GM21390 (cell line): ENCODE measurements around the gene COPA.
"Not testable (repeated sequence)": the region's sequence is repeated elsewhere in the genome, so short reads cannot be mapped to it uniquely, and the experiment has no call there.

ENCODE experiments used
- ATAC-seq: cut with Tn5 transposase; IDR thresholded peaks from one replicate; pipeline ENCODE4 v1.9.1; 2021; ENCODE audit not compliant: unreplicated experiment

The COPA gene

DNA sequence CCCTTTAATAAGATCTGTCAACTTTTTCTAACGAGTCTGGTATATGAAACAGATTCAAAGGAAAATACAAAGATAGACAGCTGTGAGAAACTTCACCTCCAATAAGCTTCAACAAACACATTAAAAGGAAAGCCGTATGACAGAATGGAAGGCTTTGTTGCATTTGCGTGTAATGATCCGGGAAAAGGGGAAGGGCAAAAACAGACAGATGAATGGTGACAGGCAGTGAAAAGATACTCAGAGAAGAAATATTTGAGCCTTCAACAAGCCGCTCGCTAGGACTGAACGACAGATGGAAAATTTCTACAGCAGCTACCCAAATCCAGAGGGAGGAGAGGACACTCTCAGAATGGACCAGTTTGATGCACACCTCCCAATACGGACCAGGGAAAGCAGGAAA lies 14.9 kb downstream of the COPA start:
- ATAC-seq: no peak

DNA sequence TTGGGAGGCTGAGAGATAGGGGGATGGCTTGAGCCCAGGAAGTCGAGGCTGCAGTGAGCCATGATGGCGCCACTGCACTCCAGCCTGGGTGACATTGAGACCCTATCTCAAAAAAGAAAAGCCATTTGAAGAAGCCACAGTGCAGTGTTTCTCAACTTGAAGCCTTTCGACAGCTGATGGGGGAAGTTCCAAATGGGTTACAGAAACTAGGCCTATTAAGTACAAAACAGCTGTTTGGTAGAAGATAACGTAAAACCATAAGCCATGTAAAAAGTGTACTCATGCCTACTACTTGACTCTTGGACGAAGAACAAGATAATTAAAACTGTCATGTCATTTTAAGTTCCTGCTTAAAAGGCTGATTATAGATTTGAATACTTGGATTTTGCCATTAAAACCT lies 16.6 kb downstream of the COPA start:
- no peak for ATAC-seq

DNA sequence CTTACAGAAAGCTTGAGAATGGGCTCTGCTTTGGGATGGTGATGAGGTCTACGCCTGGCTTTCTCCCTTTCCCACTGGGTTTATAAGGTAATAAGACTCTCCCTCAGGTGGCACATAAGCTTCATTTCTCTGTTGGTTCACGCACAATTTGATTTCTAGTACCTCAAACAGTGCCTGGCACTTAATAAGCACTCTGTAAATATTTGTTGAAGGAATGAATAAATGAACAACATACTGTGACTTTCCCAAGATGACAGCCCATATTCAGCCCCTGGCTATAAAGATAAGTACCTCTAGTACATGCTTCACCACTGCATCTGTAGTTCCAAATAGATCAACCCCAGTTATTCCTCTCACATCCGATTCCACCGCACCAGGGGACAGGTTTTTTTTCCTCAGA lies 17.8 kb downstream of the COPA start:
- ATAC-seq: no peak

DNA sequence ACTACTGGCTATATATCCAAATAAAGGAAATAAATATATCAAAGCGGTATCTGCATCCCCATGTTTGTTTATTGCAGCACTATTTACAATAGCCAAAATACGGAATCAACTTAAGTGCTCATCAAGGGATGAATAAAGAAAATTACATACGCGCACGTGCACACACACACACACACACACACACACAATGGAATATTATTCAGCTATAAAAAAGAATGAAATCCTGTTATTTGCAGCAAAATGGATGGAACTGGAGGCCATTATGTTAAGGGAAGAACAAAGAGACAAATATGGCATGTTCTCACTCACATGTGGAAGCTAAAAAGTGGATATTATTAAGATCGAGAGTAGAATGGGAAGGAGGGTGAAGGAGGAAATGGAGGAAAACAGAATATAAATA lies 20.2 kb downstream of the COPA start:
- ATAC-seq: no peak

DNA sequence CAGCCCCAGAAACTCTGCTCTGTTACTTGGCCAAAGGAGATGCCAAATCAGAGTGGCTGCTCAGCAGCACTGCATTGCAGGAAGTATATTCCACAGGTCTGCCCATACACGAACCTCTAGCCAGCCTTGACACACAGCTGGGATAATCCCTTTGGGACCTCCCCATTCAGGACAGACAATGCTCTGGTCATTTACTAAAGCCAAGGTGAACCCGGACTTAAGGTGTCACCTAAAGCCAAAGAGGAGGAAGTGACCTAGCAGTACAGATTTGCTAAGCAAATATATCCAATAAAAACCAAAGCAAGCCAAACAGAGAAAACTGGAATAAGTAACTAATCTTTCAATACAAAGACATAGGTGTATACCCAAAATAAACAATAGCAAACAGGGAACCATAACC lies 27.7 kb downstream of the COPA start:
- no peak for ATAC-seq

DNA sequence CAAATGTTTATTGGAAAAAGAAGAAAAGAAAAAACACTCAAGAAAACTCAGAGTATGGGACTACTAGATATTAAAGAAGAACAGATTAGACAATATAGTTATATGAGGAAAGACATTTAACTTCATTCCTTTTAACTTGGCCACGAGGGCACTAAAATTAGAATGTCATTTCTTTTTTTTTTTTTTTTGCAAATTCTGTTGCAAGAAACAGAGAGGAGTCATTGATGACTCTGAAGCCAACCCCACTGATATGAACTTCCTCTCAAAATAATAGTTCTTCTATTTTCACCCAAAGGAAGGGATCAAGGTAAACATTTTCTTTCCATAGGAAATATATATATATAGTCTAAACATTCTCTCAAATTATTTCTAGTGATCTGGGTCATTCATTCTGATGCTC lies 33.5 kb downstream of the COPA start:
- ATAC-seq: no peak

DNA sequence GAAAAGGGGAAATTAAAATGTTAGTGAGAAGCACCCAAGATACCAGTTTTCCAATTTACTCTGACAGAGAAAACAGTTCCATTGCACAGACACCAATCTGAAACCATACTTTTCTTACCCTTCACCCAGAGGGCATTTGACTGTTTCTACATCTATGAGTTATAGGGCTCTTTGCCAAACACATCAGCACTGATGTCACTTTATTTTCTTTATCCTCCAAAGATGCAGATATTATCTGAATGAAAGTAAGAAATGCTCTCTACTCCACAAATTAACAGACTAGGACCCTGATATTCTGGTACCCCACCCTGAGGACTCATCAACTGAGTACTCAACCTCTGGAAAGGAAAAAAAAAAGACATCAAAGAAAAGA lies 33.9 kb downstream of the COPA start:
- ATAC-seq: no peak

DNA sequence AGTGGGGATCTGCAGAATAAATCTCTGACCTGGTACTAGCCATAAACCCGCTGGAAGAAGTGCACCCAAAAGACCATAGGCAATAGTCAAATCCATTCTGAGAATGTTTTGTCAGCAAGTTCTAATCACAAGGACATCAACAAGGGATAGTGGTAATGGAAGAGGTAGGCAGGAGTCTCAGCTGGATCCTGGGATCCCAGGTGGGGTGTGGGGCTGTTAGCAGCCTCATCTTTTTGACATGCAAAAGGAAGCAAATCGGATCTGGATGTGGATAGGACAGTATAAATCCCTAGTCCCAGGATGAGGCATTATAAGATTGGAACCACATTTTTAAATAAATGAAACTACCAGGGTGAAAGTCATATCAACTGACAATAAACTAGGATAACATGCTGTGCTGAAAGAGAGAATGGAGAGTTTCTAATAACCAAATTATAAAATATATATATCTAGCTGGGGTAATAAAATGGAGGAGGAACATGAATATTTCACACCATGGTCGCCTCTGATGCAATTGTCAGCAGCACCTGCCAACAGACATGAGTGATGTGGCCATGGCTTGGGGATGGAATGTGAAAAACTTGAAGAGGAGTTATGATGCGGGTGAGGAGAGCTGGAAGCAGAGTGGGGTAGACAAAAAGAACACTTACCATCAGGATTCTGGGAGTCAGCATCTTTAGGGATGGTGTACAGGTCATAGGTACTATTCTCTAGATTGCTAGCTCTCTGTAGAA lies 34.4 kb downstream of the COPA start:
- no peak for ATAC-seq

DNA sequence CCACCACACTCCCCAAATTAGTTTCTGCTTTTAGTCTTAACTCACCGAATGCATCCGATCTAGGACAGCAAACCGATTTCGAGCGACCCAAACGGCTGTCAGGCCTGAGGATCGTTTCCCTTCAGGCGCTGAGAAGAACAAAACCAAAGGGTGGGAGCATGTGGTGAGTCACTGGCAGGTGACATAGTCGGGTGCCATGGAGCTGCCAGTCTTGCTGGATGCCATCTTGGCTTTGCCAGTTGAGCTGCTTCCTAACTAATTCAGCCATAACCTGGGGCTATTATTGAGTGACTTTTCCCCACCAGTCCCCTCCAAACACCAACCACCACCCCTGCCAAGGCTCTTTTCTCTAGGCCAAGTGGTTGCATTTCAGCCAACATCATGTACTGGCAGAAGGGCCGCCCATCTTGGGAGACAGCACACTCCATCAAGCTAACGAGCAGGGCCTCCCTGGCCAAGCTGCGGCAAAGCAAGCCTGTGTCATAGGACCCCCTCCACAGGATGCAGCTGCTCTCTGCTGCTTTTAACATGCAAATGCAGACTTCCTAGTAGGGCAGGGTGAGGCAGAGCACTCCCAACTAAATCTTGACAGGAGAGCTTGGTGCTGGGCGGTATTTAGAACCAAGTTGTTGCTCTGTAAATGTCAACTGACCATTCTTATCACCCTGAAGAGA lies 35.8 kb downstream of the COPA start:
- no peak for ATAC-seq

DNA sequence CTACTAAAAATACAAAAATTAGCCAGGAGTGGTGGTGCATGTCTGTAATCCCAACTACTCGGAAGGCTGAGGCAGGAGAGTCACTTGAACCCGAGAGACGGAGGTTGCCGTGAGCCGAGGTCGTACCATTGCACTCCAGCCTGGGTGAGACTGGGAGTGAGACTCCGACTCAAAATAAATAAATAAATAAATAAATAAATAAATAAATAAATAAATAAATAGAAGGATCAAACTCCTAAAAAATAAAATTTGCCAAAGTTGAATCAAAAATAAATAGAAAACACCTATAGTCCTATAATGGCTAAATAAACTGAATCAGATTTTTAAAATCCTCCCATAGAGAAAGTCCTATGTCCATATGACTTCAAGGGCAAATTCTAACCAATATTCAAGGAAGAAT lies 42.9 kb downstream of the COPA start:
- ATAC-seq: no peak

DNA sequence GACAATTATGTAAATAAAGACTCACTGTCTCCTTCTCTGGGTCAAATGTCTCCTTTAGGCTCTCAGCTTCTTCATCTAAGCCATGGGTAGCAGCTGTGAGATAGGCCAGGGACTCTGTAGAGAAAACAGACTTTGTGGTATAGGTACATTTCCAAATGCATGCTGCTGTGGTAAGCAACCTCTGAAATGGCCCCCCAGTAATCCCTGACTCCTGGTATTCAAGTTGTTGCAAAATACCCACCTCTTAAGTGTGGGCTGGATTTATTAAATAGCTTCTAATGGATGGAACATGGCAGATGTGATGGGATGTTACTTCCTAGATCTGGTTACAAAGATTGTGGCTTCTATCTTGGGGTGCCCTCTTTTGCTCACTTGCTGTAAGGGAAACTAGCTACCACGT lies 47.0 kb downstream of the COPA start:
- no peak for ATAC-seq

DNA sequence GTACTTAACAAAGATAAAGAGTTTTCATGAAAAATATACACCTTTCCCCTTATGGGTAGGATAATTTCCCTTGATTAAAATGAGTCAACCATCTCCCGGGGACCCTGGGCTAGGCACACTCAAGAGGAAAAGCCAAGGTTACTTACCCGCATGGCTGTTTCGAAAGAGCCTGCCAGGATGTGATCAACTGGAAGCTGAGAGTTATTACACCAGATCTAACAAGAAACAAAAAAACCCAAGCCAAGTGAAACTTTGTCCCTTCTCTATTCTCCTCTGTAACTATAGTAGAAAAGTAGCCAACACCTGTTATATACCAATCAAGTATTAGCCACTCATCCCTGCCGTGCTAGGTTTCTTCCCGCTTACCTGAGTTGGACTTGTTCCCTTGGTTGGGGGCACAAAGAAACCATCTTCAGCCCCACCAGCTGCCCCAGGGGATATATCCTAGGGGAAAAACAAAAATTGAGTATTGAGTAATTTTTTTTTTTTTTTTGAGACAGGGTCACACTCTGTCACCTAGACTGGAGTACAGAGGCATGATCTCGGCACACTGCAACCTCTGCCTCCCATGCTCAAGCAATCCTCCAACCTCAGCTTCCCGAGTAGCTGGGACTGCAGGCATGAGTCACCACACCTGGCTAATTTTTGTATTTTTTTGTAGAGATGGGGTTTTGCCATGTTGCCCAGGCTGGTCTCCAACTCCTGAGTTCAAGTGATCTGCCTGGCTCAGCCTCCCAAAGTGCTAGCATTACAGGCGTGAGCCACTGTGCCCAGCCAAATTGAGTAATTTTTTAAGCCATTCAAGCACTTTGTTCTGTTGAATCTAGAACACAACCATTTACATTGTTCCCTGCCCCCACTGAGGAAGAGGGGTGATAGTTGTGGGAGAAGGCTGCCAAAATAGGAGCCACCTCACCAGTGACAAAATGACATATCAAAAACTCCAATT lies 49.8 kb downstream of the COPA start:
- ATAC-seq: no peak

DNA sequence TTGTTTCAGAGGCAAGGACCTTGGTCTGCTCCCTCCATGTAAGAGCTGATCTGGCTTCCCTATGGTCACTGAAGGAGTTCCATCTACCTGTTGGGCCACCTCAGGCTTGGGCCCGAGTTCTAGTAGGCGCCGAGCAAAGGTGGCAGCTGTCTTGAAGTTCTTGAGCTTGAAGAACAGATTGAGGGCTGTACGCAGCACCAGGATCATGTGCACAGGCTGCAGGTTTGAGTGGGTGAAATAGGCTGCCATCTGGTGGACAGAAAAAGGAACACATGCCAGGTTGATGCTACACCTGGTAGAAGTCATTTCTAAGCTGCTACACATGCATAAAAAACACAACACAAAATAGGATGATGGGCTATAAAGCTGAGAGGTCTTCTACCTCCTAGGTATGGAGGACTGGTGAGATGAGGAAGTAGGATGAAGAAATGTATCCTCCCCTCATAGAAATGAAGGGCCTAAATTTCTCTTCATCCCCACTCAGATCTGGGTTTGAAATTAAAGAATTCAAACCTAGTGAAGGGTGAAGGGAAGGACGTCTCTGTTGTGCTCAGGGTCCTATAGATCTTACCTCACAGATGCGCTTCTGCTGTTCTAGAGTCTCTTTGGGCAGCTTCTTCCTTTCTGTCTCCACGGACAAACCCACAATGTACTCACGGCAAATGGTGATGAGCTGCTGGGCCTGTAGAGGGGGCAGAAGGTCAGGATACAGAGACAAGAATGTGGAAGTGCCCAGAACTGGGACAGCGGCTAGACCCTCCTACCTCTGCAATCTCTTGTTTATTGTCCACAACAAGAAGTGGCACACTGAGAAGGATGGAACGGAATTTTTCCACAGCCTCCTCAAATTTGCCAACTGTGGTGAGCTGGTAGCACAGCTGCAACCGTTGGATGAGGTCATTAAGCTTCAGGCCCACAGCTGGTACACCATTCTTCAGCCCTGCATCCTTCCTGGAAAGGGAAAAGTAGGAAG lies 51.5 kb downstream of the COPA start:
- peak; percentile 66 for ATAC-seq

DNA sequence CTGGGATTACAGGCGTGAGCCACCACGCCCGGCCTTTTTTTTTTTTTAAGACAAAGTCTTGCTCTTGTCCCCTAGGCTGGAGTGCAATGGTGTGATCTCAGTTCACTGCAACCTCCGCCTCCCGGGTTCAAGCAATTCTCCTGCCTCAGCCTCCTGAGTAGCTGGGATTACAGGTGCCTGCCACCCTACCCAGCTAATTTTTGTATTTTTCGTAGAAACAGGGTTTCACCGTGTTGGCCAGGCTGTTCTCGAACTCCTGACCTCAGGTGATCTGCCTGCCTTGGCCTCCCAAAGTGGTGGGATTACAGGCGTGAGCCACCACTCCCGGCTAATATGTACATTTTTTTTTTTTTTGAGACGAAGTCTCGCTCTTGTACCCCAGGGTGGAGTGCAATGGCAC lies 55.3 kb downstream of the COPA start:
- ATAC-seq: not testable (repeated sequence)

DNA sequence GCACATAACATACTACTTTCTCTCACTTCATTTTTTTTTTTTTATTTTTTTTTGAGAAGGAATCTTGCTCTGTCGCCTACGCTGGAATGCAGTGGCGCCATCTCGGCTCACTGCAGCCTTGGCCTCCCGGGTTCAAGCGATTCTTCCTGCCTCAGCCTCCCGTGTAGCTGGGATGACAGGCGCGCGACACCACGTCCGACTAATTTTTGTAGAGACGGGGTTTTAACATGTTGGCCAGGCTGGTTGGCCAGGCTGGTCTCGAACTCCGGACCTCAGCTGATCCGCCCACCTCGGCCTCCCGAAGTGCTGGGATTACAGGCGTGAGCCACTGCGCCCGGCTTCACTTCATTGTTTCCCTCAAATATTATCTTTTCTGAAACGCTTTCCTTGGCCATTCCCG lies 57.5 kb downstream of the COPA start:
- ATAC-seq: no peak

DNA sequence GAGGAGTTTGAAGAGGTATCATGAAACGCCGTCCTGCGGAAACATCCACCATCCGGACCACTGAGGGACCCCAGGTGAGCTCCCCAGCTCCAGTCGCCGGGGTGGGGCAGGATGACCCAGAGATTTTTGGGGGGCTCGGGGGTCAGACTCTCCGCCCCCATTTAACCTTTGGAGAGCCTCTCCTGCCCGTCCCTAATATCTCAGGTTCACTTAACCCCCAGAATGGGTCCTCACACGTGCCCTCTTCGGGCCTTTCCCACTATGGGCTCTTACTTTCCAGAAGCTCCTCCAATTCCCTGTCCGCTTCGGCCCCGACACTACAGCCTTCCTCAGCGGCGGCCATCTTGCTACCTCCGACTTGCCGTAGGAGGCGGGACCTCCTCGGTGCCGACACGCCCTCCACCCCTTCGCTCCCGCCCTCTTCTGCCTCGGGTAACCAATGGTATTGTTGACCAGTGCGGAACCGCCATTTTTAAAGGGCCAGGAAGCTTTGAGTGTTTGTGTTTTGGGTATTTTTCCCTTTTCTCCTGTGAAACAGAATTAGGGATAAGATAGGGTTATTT lies 58.2 kb downstream of the COPA start, which contains the start of gene PEX19:
PEX19 (minus strand) TSS at position 352 of the 563 bp plus-strand sequence; CDS start at position 343, 9 bp downstream.
- ATAC-seq: peak; percentile 96

DNA sequence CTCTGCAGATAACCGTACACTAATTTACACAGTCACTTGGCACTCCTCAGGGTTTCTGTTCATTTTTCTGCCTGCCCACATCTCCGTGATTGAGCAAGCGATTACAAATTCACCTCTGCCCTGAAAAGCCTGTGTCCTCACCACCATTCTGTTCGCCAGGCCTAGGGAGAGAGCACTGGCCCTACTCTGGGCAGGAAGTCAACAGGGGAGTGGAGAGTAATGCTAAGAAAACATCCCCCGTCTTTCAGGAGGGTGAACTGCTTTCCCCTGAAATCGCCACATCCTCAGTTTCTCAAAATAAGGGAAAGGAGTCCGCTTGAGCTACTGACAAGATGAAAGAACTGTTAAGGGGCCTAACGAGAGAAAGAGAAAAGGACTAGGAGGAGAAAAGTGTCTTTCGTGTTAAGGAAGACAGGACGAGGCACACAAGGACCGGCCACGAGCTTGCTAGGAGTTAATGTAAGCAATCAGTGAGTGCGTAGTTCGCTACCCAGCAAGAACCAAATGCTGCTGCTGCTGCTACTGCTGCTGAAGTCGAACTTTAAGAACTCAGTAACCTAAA lies 58.7 kb downstream of the COPA start:
- peak; percentile 13 for ATAC-seq

DNA sequence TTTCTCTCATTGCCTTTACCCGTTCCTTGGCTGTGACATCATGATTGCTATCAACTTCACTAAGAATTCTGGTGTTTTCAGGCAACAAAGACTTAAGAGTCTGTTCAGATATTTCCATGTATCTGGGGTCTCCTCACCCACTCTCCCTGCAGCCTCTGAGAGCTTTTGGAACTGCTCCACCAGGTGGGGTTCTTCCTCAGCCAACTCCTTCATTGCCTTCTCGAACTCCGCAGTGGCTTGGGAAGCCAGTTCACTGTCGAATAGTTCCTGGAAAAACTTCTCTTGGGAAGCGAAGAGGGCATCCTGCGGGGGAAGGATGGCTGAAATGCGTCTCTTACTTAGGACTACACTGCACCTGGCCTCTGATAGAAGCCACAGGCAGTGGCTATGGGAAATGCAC lies 60.2 kb downstream of the COPA start:
- no peak for ATAC-seq

DNA sequence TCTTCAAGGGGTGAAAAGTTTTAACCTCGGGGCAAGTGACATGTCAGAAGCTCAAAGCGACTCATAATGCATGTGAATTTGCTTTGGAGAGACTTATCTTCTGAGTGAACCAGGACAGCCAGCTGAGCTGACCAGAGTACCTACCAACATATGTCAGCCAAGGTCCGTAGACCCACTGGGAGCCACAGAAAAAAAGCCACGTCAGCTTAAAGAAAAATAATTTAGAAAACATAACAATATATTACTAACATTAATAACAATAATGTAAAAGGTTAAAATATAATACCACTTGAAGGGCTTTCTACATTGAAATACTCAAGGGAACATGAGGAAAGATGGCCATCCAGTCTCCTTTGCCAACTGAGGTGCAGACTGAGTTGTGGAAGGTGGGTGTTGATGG lies 65.1 kb downstream of the COPA start:
- no peak for ATAC-seq

DNA sequence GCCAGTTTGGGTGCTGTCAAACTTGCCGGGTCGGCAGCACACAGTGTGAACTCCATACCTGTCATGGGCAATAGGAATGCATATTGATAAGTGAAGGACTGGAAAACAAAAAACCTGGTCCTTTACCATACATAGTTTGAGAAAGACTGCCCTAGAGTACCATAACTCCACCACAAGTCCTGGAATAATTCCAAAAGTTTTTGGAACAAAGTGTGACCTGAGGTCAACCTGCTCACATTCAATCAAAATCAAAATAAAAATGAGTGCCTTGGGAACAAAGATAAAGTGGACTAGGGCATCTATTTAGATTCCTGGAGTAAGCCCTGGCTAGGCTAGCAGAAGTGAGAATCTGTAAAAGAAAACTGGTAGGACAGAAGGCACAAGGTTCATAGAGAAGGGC lies 65.7 kb downstream of the COPA start:
- no peak for ATAC-seq
